ENCODE measurements around the gene OGFR. TPM values are rescaled to one million over a fixed set of nuclear protein-coding genes. Genes with fewer than 3 reads are reported as not detected.

The OGFR gene
- total RNA-seq, 1 experiment from 2014 or later = 31.0 TPM

- intact Hi-C loops (cut with micrococcal nuclease) = no loop called here
Measured at GRCh38 chr20:62774762-62775161, 29.9 kb upstream of the OGFR start.

GRCh38 chr20:62775206-62775605, 29.4 kb upstream of the OGFR start:
- no peak for DNase-seq (ENCODE audit: unreplicated experiment)
- TF ChIP-seq, protein P1, sequence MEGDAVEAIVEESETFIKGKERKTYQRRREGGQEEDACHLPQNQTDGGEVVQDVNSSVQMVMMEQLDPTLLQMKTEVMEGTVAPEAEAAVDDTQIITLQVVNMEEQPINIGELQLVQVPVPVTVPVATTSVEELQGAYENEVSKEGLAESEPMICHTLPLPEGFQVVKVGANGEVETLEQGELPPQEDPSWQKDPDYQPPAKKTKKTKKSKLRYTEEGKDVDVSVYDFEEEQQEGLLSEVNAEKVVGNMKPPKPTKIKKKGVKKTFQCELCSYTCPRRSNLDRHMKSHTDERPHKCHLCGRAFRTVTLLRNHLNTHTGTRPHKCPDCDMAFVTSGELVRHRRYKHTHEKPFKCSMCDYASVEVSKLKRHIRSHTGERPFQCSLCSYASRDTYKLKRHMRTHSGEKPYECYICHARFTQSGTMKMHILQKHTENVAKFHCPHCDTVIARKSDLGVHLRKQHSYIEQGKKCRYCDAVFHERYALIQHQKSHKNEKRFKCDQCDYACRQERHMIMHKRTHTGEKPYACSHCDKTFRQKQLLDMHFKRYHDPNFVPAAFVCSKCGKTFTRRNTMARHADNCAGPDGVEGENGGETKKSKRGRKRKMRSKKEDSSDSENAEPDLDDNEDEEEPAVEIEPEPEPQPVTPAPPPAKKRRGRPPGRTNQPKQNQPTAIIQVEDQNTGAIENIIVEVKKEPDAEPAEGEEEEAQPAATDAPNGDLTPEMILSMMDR (IDR thresholded peaks at IDR 0.05; ENCODE audit: unreplicated experiment) = no peak
- BruUV-seq (replicated peaks) = no TSS peak
- ChIA-PET POLR2A (interaction anchor here (4.8 kb wide), 1 partner anchor 35 kb away, joined by 49 read pairs; no protein-coding TSS in a partner anchor), CTCF (interaction anchor here (3.9 kb wide), 1 partner anchor 16 kb away, joined by 20 read pairs; no protein-coding TSS in a partner anchor)
- intact Hi-C loops (cut with micrococcal nuclease) = no loop called here
- Mint-ChIP-seq H3K36me3 (ENCODE audit: insufficient read depth, unreplicated experiment) (no peaks in the 10 kb centered on the region), H3K27ac (ENCODE audit: low read depth, unreplicated experiment) (no peak overlapping the region), H3K4me1 (ENCODE audit: insufficient read depth, unreplicated experiment) (peaks cover 35% of the 10 kb centered on the region), H3K4me3 (ENCODE audit: unreplicated experiment) (no peak overlapping the region), H3K27me3 (ENCODE audit: insufficient read depth, unreplicated experiment) (no peaks in the 10 kb centered on the region), H3K9me3 (ENCODE audit: unreplicated experiment) (peaks cover 8% of the 10 kb centered on the region)

More at GRCh38 chr20:62774762-62775161, 29.9 kb upstream of the OGFR start:
- no TSS peak for BruUV-seq (replicated peaks)
- Mint-ChIP-seq H3K27ac (ENCODE audit: low read depth, unreplicated experiment) (no peak overlapping the region), H3K9me3 (ENCODE audit: unreplicated experiment) (peaks cover 8% of the 10 kb centered on the region), H3K27me3 (ENCODE audit: insufficient read depth, unreplicated experiment) (no peaks in the 10 kb centered on the region), H3K4me3 (ENCODE audit: unreplicated experiment) (no peak overlapping the region), H3K4me1 (ENCODE audit: insufficient read depth, unreplicated experiment) (peaks cover 35% of the 10 kb centered on the region), H3K36me3 (ENCODE audit: insufficient read depth, unreplicated experiment) (no peaks in the 10 kb centered on the region)
- TF ChIP-seq, protein P1 (IDR thresholded peaks at IDR 0.05; ENCODE audit: unreplicated experiment) = no peak
- ChIA-PET CTCF (interaction anchor here (2.3 to 3.9 kb wide), 2 partner anchors 16 to 71 kb away, joined by 15 to 20 read pairs; no protein-coding TSS in a partner anchor), POLR2A (interaction anchor here (0.6 to 4.8 kb wide), 3 partner anchors 20 to 225 kb away, joined by 4 to 49 read pairs (median 44); partner anchors contain the start of gene MRGBP)
- DNase-seq (ENCODE audit: unreplicated experiment) = no peak

GRCh38 chr20:62776035-62776691, 28.5 kb upstream of the OGFR start:
- no peak for DNase-seq (ENCODE audit: unreplicated experiment)
- CTCF ChIA-PET = interaction anchor here (0.5 to 0.6 kb wide), 2 partner anchors 27 to 380 kb away, joined by 3 to 4 read pairs; no protein-coding TSS in a partner anchor
- POLR2A ChIA-PET = no interaction called here
- no peaks in the 10 kb centered on the region for H3K27me3 Mint-ChIP-seq (ENCODE audit: insufficient read depth, unreplicated experiment)
- intact Hi-C loops (cut with micrococcal nuclease) = no loop called here
- TSS peak; percentile 68 for BruUV-seq (replicated peaks)
- H3K27ac Mint-ChIP-seq (ENCODE audit: low read depth, unreplicated experiment) = peak overlapping the region; percentile 2
- peaks cover 8% of the 10 kb centered on the region for H3K9me3 Mint-ChIP-seq (ENCODE audit: unreplicated experiment)
- H3K4me3 Mint-ChIP-seq (ENCODE audit: unreplicated experiment) = peak overlapping the region; percentile 11
- peaks cover 35% of the 10 kb centered on the region for H3K4me1 Mint-ChIP-seq (ENCODE audit: insufficient read depth, unreplicated experiment)
- TF ChIP-seq, protein P1 (IDR thresholded peaks at IDR 0.05; ENCODE audit: unreplicated experiment) = no peak
- no peaks in the 10 kb centered on the region for H3K36me3 Mint-ChIP-seq (ENCODE audit: insufficient read depth, unreplicated experiment)

- H3K4me1 Mint-ChIP-seq (ENCODE audit: insufficient read depth, unreplicated experiment) = peaks cover 35% of the 10 kb centered on the region
- intact Hi-C loops (cut with micrococcal nuclease) = no loop called here
Measured at GRCh38 chr20:62776692-62777527, 27.7 kb upstream of the OGFR start.

More at GRCh38 chr20:62776692-62777527, 27.7 kb upstream of the OGFR start:
- Mint-ChIP-seq H3K4me3 (ENCODE audit: unreplicated experiment) (peak overlapping the region; percentile 11), H3K27ac (ENCODE audit: low read depth, unreplicated experiment) (peak overlapping the region; percentile 2), H3K9me3 (ENCODE audit: unreplicated experiment) (peaks cover 8% of the 10 kb centered on the region), H3K36me3 (ENCODE audit: insufficient read depth, unreplicated experiment) (no peaks in the 10 kb centered on the region), H3K27me3 (ENCODE audit: insufficient read depth, unreplicated experiment) (no peaks in the 10 kb centered on the region)
- TF ChIP-seq, protein P1 (IDR thresholded peaks at IDR 0.05; ENCODE audit: unreplicated experiment) = no peak
- ChIA-PET CTCF (interaction anchor here (0.5 to 0.6 kb wide), 2 partner anchors 28 to 381 kb away, joined by 3 to 4 read pairs; no protein-coding TSS in a partner anchor), POLR2A (no interaction called here)
- BruUV-seq (replicated peaks) = no TSS peak
- peak; percentile 79 for DNase-seq (ENCODE audit: unreplicated experiment)
